Tibial artery (tissue), 4 donors: ENCODE data around the gene NCDN.

Experiments
- DNase-seq, 2 donors: peaks; one replicate each; pipeline ENCODE4 v3.0.0-alpha.2; 2019
- H3K27ac ChIP-seq, 2 donors: fragments of 200-600 bp; sonication (generic) in 1 of 2; 1 replicate in 1 of 2; 2 replicates in 1 of 2; pipeline ENCODE4 v1.5.1; 2018 to 2019; ENCODE audit warnings: mild to moderate bottlenecking in 1 of 2
- H3K27me3 ChIP-seq, 2 donors: fragments of 200-600 bp; sonication (generic) in 1 of 2; one replicate each; pipeline versions ENCODE4 v1.5.1 to v1.6.0; 2016 to 2019
- H3K36me3 ChIP-seq, 3 donors: fragments of 200-600 bp; sonication (generic) in 2 of 3; one replicate each; pipeline ENCODE4 v1.5.1; 2016 to 2019; ENCODE audit warnings: mild to moderate bottlenecking in 2 of 3
- H3K4me1 ChIP-seq, 4 donors: fragments of 200-600 bp; sonication (generic) in 2 of 4; 1 replicate in 3 of 4; 2 replicates in 1 of 4; pipeline ENCODE4 v1.5.1; 2016 to 2019
- H3K4me3 ChIP-seq, 2 donors: fragments of 200-600 bp; sonication (generic) in 1 of 2; 1 replicate in 1 of 2; 2 replicates in 1 of 2; pipeline ENCODE4 v1.5.1; 2018 to 2019; ENCODE audit warnings: mild to moderate bottlenecking in 2 of 2
- H3K9me3 ChIP-seq, 3 donors: fragments of 200-600 bp; sonication (generic) in 1 of 3; one replicate each; pipeline ENCODE4 v1.5.1; 2016 to 2019
- intact Hi-C: fragments of 100-400 bp; cut with DNase I; formaldehyde crosslinking; loops from one replicate; pipeline ENCODE4 v1.15.0; 2023; ENCODE audit warnings: low total_unique reads
- TF ChIP-seq, protein P1 (sequence below), 2 experiments: fragments of 200-600 bp in 1 of 2; fragments of 450-650 bp in 1 of 2; IDR thresholded peaks; one replicate each; pipeline ENCODE4 v1.5.1; 2017 to 2019; ENCODE audit warnings: antibody characterized with exemption in 2 of 2, mild to moderate bottlenecking in 1 of 2, moderate library complexity in 1 of 2

The NCDN gene

DNA sequence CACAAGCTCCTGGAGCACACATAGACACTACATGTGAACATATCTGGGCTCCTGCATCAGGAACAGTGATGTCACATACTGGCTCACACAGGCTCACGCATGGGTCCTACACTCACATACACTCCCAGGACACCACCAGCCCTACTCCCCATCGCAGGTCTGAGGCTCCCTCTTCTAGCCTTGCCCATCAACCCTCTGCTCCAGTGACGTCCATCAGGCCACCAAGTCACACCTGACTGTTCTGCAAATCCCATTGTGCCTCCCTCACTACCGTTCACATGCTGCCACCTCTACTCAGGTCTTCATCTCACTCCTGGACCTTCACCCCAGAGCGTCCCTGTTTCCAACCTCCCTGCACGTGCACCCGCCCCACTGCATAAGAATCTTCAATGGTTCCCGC is 33.6 kb downstream of the NCDN start:
- TF ChIP-seq, protein P1, sequence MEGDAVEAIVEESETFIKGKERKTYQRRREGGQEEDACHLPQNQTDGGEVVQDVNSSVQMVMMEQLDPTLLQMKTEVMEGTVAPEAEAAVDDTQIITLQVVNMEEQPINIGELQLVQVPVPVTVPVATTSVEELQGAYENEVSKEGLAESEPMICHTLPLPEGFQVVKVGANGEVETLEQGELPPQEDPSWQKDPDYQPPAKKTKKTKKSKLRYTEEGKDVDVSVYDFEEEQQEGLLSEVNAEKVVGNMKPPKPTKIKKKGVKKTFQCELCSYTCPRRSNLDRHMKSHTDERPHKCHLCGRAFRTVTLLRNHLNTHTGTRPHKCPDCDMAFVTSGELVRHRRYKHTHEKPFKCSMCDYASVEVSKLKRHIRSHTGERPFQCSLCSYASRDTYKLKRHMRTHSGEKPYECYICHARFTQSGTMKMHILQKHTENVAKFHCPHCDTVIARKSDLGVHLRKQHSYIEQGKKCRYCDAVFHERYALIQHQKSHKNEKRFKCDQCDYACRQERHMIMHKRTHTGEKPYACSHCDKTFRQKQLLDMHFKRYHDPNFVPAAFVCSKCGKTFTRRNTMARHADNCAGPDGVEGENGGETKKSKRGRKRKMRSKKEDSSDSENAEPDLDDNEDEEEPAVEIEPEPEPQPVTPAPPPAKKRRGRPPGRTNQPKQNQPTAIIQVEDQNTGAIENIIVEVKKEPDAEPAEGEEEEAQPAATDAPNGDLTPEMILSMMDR (IDR thresholded peaks at IDR 0.05) = no peak

DNA sequence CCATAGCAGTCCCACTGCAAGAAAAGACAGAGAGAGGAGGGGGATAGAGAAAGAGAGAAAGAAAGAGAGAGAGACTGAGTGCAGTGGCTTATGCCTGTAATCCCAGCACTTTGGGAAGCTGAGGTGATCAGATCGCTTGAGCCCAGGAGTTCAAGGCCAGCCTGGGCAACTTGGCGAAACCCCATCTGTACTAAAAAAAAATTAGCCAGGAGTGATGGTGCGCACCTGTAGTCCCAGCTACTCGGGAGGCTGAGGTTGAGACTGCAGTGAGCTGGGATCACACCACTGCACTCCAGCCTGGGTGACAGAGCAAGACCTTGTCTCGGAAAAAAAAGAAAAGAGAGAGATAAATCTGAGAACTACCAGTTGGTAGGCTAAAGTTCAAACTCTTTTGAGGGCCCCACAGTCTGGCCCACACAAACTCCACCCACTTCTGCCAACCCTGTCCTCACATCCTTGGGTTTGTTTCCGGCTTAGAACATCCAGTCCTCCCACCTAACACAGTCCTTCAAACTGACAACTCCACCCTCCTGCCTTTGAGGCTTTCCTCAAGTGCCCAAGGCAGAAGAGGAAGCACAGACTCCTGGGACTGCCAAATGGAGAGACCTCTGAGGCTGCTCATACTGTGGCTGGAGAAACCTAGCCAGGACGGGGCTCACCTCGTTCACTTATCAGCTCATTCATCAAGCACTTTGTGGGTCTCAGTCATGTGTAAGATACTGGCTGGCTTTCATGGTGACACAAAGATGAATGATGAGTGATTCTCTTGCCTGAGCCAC is 35.6 kb downstream of the NCDN start:
- no peak for DNase-seq
- TF ChIP-seq, protein P1 (IDR thresholded peaks at IDR 0.05) = no peak
- no peak overlapping the region for H3K4me3 ChIP-seq
- H3K27me3 ChIP-seq = no peaks in the 10 kb centered on the region
- H3K36me3 ChIP-seq = peaks cover 0 to 25% (median 8%) of the 10 kb centered on the region in 3 donors
- H3K9me3 ChIP-seq = no peaks in the 10 kb centered on the region
- H3K4me1 ChIP-seq = no peaks in the 10 kb centered on the region
- intact Hi-C loops = no loop called here
- no peak overlapping the region for H3K27ac ChIP-seq

More for the DNA sequence above, 33.6 kb downstream of the NCDN start:
- DNase-seq = no peak
- H3K9me3 ChIP-seq = no peaks in the 10 kb centered on the region
- intact Hi-C loops = no loop called here
- no peak overlapping the region for H3K27ac ChIP-seq
- no peak overlapping the region for H3K4me3 ChIP-seq
- H3K27me3 ChIP-seq = no peaks in the 10 kb centered on the region
- H3K36me3 ChIP-seq = peaks cover 0 to 15% (median 8%) of the 10 kb centered on the region in 3 donors
- no peaks in the 10 kb centered on the region for H3K4me1 ChIP-seq

DNA sequence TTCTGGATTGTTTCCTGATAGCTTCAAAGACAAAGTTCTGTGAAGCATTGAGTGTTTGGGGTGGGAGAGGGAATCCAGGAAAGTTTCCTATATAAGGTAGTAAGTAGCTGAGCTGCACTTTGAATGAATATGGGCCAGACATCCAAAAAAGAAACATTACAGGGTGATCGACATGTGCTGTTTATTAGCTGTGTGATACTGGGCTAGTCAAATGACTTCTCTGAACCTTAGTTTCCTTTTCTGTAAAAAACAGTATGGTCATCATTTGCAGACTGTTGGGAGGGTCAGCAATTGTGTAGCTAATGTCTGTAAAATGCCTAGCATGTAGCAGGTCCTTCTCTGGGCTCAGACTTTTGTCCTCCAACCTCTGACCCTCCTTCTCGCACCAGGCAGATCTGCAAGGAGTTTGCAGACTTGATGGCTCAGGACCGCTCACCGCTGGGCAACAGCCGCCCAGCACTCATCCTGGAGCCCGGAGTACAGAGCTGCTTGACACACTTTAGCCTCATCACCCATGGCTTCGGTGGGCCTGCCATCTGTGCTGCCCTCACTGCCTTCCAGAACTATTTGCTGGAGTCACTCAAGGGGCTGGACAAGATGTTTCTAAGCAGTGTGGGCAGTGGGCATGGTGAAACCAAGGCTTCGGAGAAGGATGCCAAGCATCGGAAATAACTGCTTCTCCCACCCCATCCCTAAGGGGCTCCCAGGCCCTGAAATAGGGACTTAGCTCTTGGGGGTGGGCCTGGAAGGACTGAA is 36.6 kb downstream of the NCDN start:
- Histone ChIP-seq H3K4me3 (no peak overlapping the region), H3K9me3 (no peaks in the 10 kb centered on the region), H3K36me3 (peaks cover 0 to 28% (median 13%) of the 10 kb centered on the region in 3 donors), H3K4me1 (no peaks in the 10 kb centered on the region), H3K27me3 (no peaks in the 10 kb centered on the region), H3K27ac (no peak overlapping the region)
- DNase-seq = no peak
- intact Hi-C loops = no loop called here
- TF ChIP-seq, protein P1 (IDR thresholded peaks at IDR 0.05) = no peak

DNA sequence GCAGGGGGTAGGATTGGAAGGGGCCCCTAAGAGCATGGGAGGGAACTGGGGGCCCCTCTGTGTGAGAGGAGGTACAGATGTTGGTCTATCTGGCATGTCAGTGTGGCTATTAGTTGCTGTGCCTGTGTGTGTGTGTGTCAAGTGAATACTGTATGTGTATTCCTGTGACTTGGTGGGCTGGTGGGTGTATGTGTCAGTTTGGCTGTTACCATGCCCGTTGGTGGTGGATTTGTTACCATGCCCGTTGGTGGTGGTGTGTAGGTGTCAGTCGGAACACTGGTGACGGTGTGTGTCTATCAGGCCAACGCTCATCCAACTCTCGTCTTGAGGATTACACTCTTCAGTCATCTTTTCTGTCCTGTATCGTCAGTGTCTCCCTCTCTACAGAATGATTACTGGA is 38.1 kb downstream of the NCDN start:
- intact Hi-C loops = no loop called here
- Histone ChIP-seq H3K4me1 (no peaks in the 10 kb centered on the region), H3K9me3 (no peaks in the 10 kb centered on the region), H3K27ac (no peak overlapping the region), H3K4me3 (no peak overlapping the region), H3K27me3 (no peaks in the 10 kb centered on the region), H3K36me3 (peaks cover 0 to 30% (median 16%) of the 10 kb centered on the region in 3 donors)
- no peak for DNase-seq
- TF ChIP-seq, protein P1 (IDR thresholded peaks at IDR 0.05) = no peak

DNA sequence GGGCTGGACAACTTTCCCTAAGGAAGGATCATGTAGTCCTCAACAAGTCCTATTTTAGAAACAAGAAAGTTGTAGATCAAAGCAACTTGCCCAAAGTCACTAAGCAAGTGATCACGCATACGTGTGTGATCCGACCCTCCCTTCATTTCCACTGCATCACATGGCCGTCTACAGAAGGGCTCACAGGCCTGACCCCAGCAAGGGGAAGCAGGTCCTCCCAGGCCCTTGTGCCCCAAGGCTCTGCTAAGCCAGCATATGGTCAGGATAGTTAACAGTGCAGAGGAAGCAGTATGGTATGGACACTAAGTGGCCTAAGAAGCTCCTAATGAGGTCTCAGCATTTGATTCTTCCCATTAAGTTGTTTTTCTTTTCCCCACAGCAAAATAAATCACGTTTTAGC is 40.3 kb downstream of the NCDN start:
- TF ChIP-seq, protein P1 (IDR thresholded peaks at IDR 0.05) = no peak
- no peaks in the 10 kb centered on the region for H3K27me3 ChIP-seq
- H3K9me3 ChIP-seq = no peaks in the 10 kb centered on the region
- H3K27ac ChIP-seq = no peak overlapping the region
- H3K36me3 ChIP-seq = peaks cover 16 to 46% (median 29%) of the 10 kb centered on the region in 3 donors
- intact Hi-C loops = no loop called here
- DNase-seq = no peak
- H3K4me3 ChIP-seq = no peak overlapping the region
- no peaks in the 10 kb centered on the region for H3K4me1 ChIP-seq
